Transverse colon (tissue), 4 donors: Measurements from ENCODE around the gene EPS8.

ENCODE experiments used
- CTCF ChIP-seq, 5 experiments: fragments of 200-600 bp in 3 of 5; fragments of 450-650 bp in 2 of 5; sonication (generic) in 3 of 5; IDR thresholded peaks; 1 replicate in 2 of 5; 2 replicates in 3 of 5; pipeline ENCODE4 v1.5.1; 2016 to 2017; ENCODE audit warnings: antibody characterized with exemption in 5 of 5, inconsistent platforms in 3 of 5, mild to moderate bottlenecking in 2 of 5, moderate library complexity in 1 of 5
- POLR2A ChIP-seq: fragments of 450-650 bp; IDR thresholded peaks from one replicate; pipeline ENCODE4 v1.6.1; 2016; ENCODE audit warnings: antibody characterized with exemption, mild to moderate bottlenecking, moderate library complexity
- POLR2AphosphoS5 ChIP-seq, 3 donors: sonication (generic); formaldehyde crosslinking; IDR thresholded peaks; one replicate each; pipeline ENCODE4 v1.6.1; 2016; ENCODE audit warnings: antibody characterized with exemption in 3 of 3

- TF ChIP-seq CTCF (IDR thresholded peaks at IDR 0.05) (no peak), POLR2A (no peak), POLR2AphosphoS5 (IDR thresholded peaks at IDR 0.05) (no peak)
Observed at GRCh38 chr12:15677228-15677627, 112.0 kb downstream of the EPS8 start.
